CD4-positive, alpha-beta memory T cell (primary cell): ENCODE results near the gene RNF10. TPM values are rescaled to one million over a fixed set of nuclear protein-coding genes. Genes with fewer than 3 reads are reported as not detected.
A peak's percentile ranks its signal among the peaks of the same experiment; 100 is the strongest.

Source experiments
- CTCF ChIA-PET: fragments of 350-600 bp; sonication (Branson Sonifier 250); formaldehyde crosslinking; loops from one replicate; lab custom pipeline; 2021; ENCODE audit warnings: inconsistent platforms; ENCODE audit not compliant: partially characterized antibody; lab: Charles Lee
- POLR2A ChIA-PET: fragments of 350-600 bp; sonication (Branson Sonifier 250); formaldehyde crosslinking; loops from one replicate; lab custom pipeline; 2021; ENCODE audit not compliant: partially characterized antibody; lab: Charles Lee
- DNase-seq, 5 donors: peaks; one replicate each; pipeline versions ENCODE4 v3.0.0 to v3.0.0-alpha.2; 2020 to 2022; ENCODE audit warnings: mixed read lengths in 1 of 5
- H3K27ac ChIP-seq: one replicate; pipeline ENCODE4 v1.7.0; 2013; ENCODE audit warnings: low read depth, low read length
- H3K27me3 ChIP-seq: 2 replicates; pipeline ENCODE4 v1.7.0; 2013; ENCODE audit warnings: mild to moderate bottlenecking, low read length, moderate library complexity; ENCODE audit not compliant: insufficient read depth
- H3K36me3 ChIP-seq: 2 replicates; pipeline ENCODE4 v1.7.0; 2013; ENCODE audit warnings: mild to moderate bottlenecking, low read length, moderate library complexity; ENCODE audit not compliant: insufficient read depth
- H3K4me1 ChIP-seq: 2 replicates; pipeline ENCODE4 v1.7.0; 2013; ENCODE audit warnings: mild to moderate bottlenecking, low read length, moderate library complexity; ENCODE audit not compliant: insufficient read depth
- H3K4me3 ChIP-seq, 2 donors: one replicate each; pipeline ENCODE4 v1.7.0; 2013; ENCODE audit warnings: low read length in 2 of 2, mild to moderate bottlenecking in 1 of 2
- H3K9me3 ChIP-seq, 2 donors: one replicate each; pipeline ENCODE4 v1.7.0; 2013; ENCODE audit warnings: low read length in 2 of 2, control low read depth in 1 of 2; ENCODE audit not compliant: control insufficient read depth in 1 of 2
- H3K27ac Mint-ChIP-seq, 7 donors: one replicate each; pipeline ENCODE4 v1.8.0; 2020 to 2021; ENCODE audit warnings: mixed read lengths in 7 of 7, mild to moderate bottlenecking in 6 of 7, inconsistent platforms in 3 of 7, moderate library complexity in 3 of 7
- H3K27me3 Mint-ChIP-seq, 2 donors: one replicate each; pipeline ENCODE4 v1.8.0; 2020 to 2021; ENCODE audit warnings: mixed read lengths in 2 of 2
- H3K36me3 Mint-ChIP-seq, 2 donors: one replicate each; pipeline ENCODE4 v1.8.0; 2020 to 2021; ENCODE audit warnings: mixed read lengths in 2 of 2, inconsistent platforms in 1 of 2, mild to moderate bottlenecking in 1 of 2
- H3K4me1 Mint-ChIP-seq, 4 donors: one replicate each; pipeline ENCODE4 v1.8.0; 2020 to 2021; ENCODE audit warnings: mixed read lengths in 4 of 4, mild to moderate bottlenecking in 1 of 4
- H3K4me3 Mint-ChIP-seq, 8 donors: one replicate each; pipeline ENCODE4 v1.8.0; 2020 to 2021; ENCODE audit warnings: mixed read lengths in 8 of 8, mild to moderate bottlenecking in 7 of 8, moderate library complexity in 6 of 8, inconsistent platforms in 3 of 8
- H3K9me3 Mint-ChIP-seq, 8 donors: one replicate each; pipeline ENCODE4 v1.8.0; 2020 to 2021; ENCODE audit warnings: mixed read lengths in 8 of 8, mild to moderate bottlenecking in 5 of 8, inconsistent platforms in 3 of 8, moderate library complexity in 1 of 8
- intact Hi-C: fragments of 100-400 bp; cut with micrococcal nuclease; formaldehyde crosslinking; loops from one replicate; pipeline ENCODE4 v1.15.1; 2023
- polyA plus RNA-seq, 2 donors: library from polyadenylated mRNA; unstranded; fragments of 300-500 nt; fragmentation: Illumina TruSeq; gene quantifications; one replicate each; pipeline ENCODE4 v1.2.3, GENCODE V29; 2021
- total RNA-seq, 2 experiments: library from RNA; stranded (reverse); gene quantifications; one replicate each; pipeline ENCODE4 v1.2.3, GENCODE V29; 2021

Gene RNF10
- total and polyA plus RNA-seq, 4 experiments from 2014 or later: 101 to 249 (median 195) TPM

DNA sequence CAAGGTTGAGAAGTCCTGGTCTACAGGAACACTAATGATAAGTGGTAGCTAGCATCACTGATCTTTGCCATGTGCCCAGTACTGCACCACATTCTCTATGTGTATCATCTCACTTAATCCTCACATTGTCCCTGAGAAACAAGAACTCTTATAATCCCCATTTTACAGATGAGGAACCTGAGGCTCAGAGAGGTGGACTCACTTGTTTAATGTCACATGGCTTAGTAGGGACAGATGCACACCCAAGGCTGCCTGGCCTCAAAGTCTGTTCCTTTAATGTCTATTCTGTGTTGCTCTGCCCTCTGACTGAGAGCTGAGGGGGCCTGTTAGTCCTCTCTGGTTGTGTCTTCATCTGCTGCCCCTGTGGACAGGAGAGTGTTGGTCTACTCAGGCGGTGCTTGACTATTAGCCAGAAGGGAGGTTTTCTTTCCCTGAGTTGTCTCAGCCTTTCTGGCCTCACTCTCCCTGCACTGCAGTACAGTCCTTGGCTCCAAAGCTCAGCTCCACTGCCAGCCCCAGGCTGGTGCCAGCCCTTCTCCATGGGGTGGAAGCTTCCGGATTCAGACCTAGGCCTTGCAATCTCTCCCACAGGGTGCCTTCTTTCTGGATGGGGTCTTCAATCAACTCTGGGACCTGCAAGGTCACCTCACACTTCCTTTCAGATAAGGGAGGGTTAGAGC, 43.2 kb upstream of the RNF10 start:
- no peaks in the 10 kb centered on the region for H3K9me3 Mint-ChIP-seq
- no peaks in the 10 kb centered on the region for H3K27me3 Mint-ChIP-seq
- Histone ChIP-seq H3K27me3 (no peaks in the 10 kb centered on the region), H3K36me3 (no peaks in the 10 kb centered on the region), H3K27ac (no peak overlapping the region), H3K9me3 (no peaks in the 10 kb centered on the region), H3K4me3 (no peak overlapping the region), H3K4me1 (peaks cover 6% of the 10 kb centered on the region)
- intact Hi-C loops: no loop called here
- no peak for DNase-seq
- ChIA-PET POLR2A (interaction anchor here (1.5 kb wide), 1 partner anchor 9 kb away, joined by 3 read pairs; no protein-coding TSS in a partner anchor), CTCF (no interaction called here)
- no peak overlapping the region for H3K4me3 Mint-ChIP-seq
- peaks cover 4 to 14% (median 11%) of the 10 kb centered on the region in 4 donors for H3K4me1 Mint-ChIP-seq
- H3K27ac Mint-ChIP-seq: peak overlapping the region in 2 of 7 donors; percentile 65 to 80
- peaks cover 0 to 3% of the 10 kb centered on the region in 2 donors for H3K36me3 Mint-ChIP-seq

DNA sequence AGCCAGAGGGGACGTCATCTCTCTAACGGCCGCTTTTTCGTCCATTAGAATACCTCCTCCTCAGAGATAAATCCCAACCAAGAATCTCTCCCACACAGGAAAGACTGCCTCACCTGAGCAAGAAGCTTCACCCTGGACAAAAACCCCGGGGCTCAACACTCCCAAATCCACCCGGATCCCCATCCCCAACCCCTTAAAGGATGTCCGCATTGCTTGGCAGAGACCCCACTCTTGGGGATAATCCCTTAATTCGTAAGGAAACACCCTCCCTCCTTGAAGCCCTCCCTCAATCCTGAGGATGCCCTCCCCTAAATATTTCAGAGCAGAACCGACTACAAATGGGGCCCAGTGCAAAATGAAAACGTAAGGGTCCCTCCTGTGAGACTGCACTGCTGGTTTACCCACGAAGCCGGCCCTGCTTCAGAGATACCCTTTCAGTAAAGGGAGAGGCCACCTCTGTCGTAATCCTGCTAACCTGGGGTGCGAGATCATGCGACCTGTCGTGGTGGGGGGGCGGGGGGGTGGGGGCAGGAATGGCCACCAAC, 38.9 kb upstream of the RNF10 start:
- peaks cover 19% of the 10 kb centered on the region for H3K4me1 ChIP-seq
- peaks cover 17 to 43% (median 32%) of the 10 kb centered on the region in 4 donors for H3K4me1 Mint-ChIP-seq
- H3K36me3 ChIP-seq: no peaks in the 10 kb centered on the region
- no peak for DNase-seq
- peak overlapping the region in 1 of 2 donors; percentile 94 for H3K4me3 ChIP-seq
- no peaks in the 10 kb centered on the region for H3K9me3 ChIP-seq
- no peaks in the 10 kb centered on the region for H3K27me3 Mint-ChIP-seq
- intact Hi-C loops: loop anchor here (1.0 kb wide), 2 partner anchors 34 to 191 kb away; partner anchors contain the start of gene COQ5
- no peaks in the 10 kb centered on the region for H3K9me3 Mint-ChIP-seq
- ChIA-PET POLR2A (interaction anchor here (0.6 to 4.5 kb wide), 16 partner anchors 15 to 540 kb away, joined by 3 to 42 read pairs (median 4); partner anchors contain the start of genes COQ5, COX6A1, RNF10 and RPLP0), CTCF (interaction anchor here (0.7 to 4.5 kb wide), 9 partner anchors 9 to 57 kb away, joined by 3 to 26 read pairs (median 5); partner anchors contain the start of genes COX6A1 and SRSF9)
- H3K36me3 Mint-ChIP-seq: peaks cover 4 to 23% of the 10 kb centered on the region in 2 donors
- no peaks in the 10 kb centered on the region for H3K27me3 ChIP-seq
- peak overlapping the region; percentile 85 to 96 (median 94) for H3K27ac Mint-ChIP-seq
- peak overlapping the region; percentile 82 for H3K27ac ChIP-seq
- peak overlapping the region; percentile 91 to 98 (median 94) for H3K4me3 Mint-ChIP-seq

- intact Hi-C loops: loop anchor here (1.0 to 2.0 kb wide), 6 partner anchors 27 to 190 kb away; partner anchors contain the start of genes COQ5, COX6A1, POP5 and SRSF9
- ChIA-PET CTCF (interaction anchor here (0.7 to 4.5 kb wide), 12 partner anchors 9 to 169 kb away, joined by 3 to 26 read pairs (median 4); partner anchors contain the start of genes COX6A1, PLA2G1B and SRSF9), POLR2A (interaction anchor here (0.6 to 4.5 kb wide), 29 partner anchors 14 to 696 kb away, joined by 3 to 42 read pairs (median 4); partner anchors contain the start of genes COQ5, COX6A1, GATC and POP5)
- Mint-ChIP-seq H3K4me1 (peaks cover 22 to 49% (median 37%) of the 10 kb centered on the region in 4 donors), H3K36me3 (peaks cover 8 to 23% of the 10 kb centered on the region in 2 donors), H3K27ac (peak within 1 kb of the TSS; percentile 89 to 96 (median 94)), H3K4me3 (peak within 1 kb of the TSS; percentile 91 to 98 (median 94)), H3K27me3 (no peaks in the 10 kb centered on the region), H3K9me3 (no peaks in the 10 kb centered on the region)
- Histone ChIP-seq H3K4me1 (peaks cover 19% of the 10 kb centered on the region), H3K27me3 (no peaks in the 10 kb centered on the region), H3K4me3 (peak within 1 kb of the TSS; percentile 93 to 94), H3K36me3 (no peaks in the 10 kb centered on the region), H3K27ac (peak within 1 kb of the TSS; percentile 82), H3K9me3 (no peaks in the 10 kb centered on the region)
- peak; percentile 96 to 98 (median 97) for DNase-seq
Measured at GRCh38 chr12:120495731-120496412, 38.3 kb upstream of the RNF10 start, which contains the start of gene DYNLL1. DYNLL1 (plus strand) TSS chr12:120496113; CDS start chr12:120496422, 309 bp downstream.

DNA sequence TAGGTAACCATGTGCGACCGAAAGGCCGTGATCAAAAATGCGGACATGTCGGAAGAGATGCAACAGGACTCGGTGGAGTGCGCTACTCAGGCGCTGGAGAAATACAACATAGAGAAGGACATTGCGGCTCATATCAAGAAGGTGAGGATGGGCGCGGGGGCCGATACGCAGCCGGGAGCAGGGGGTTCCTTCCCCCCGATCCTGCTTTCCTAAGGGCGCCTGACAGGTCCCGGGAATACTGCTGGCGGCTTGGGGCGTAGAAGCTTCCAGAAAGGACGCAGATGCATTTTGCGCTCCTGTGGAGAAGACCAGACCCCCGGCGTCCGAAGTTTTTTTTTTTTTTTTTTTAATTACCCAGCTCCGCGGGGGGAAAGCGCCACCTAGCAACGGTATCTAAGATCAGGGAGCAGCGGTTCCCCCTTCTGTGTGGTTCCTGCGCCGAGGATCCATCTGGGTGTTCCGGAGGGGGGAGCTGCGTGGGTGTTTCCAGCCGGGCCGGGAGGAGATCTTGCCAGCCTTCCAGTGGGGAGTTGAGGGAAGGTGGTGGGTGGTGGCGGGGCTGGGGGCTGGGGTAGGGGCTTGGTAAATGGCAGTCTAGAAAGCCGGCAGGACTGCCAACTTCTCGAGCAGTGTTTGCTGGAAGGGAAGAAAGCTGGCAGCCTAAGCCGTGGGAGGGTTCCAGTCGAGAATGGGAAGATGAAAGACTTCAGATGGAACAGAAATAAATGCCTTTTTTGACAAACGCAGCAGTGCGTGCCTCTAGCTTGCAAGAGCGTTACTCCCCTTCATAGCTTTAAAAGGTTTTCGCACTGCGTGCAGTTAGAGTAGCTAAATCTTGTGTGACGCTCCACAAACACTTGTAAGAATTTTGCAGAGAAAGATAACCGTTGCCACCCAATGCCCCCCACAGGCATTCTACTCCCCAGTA, 37.5 kb upstream of the RNF10 start:
- Histone ChIP-seq H3K36me3 (no peaks in the 10 kb centered on the region), H3K9me3 (no peaks in the 10 kb centered on the region), H3K4me1 (peaks cover 19% of the 10 kb centered on the region), H3K4me3 (peak overlapping the region; percentile 93 to 94), H3K27me3 (no peaks in the 10 kb centered on the region), H3K27ac (peak overlapping the region; percentile 82)
- no peaks in the 10 kb centered on the region for H3K27me3 Mint-ChIP-seq
- H3K27ac Mint-ChIP-seq: peak overlapping the region; percentile 89 to 96 (median 93)
- peaks cover 8 to 23% of the 10 kb centered on the region in 2 donors for H3K36me3 Mint-ChIP-seq
- CTCF ChIA-PET: interaction anchor here (0.7 to 4.5 kb wide), 17 partner anchors 8 to 169 kb away, joined by 3 to 26 read pairs (median 4); partner anchors contain the start of genes COX6A1, PLA2G1B and SRSF9
- peak overlapping the region; percentile 91 to 98 (median 94) for H3K4me3 Mint-ChIP-seq
- DNase-seq: peak; percentile 41 to 69 (median 49)
- intact Hi-C loops: loop anchor here (1.0 to 2.0 kb wide), 4 partner anchors 27 to 140 kb away; partner anchors contain the start of genes COX6A1, POP5 and SRSF9
- POLR2A ChIA-PET: interaction anchor here (0.6 to 4.5 kb wide), 25 partner anchors 13 to 697 kb away, joined by 3 to 42 read pairs (median 4); partner anchors contain the start of genes COQ5, COX6A1, GATC and POP5
- peaks cover 23 to 52% (median 37%) of the 10 kb centered on the region in 4 donors for H3K4me1 Mint-ChIP-seq
- no peaks in the 10 kb centered on the region for H3K9me3 Mint-ChIP-seq

- intact Hi-C loops: loop anchor here (2.0 kb wide), 1 partner anchor 59 kb away; the partner anchor contains the start of gene COX6A1
- POLR2A ChIA-PET: interaction anchor here (1.0 to 4.5 kb wide), 9 partner anchors 18 to 297 kb away, joined by 3 to 42 read pairs (median 8); partner anchors contain the start of genes COQ5, GATC, RNU4-1 and RNU4-2
- H3K4me3 ChIP-seq: peak overlapping the region; percentile 93 to 94
- H3K9me3 ChIP-seq: no peaks in the 10 kb centered on the region
- no peak for DNase-seq
- peaks cover 19% of the 10 kb centered on the region for H3K4me1 ChIP-seq
- H3K4me1 Mint-ChIP-seq: peaks cover 23 to 52% (median 37%) of the 10 kb centered on the region in 4 donors
- H3K4me3 Mint-ChIP-seq: peak overlapping the region; percentile 91 to 98 (median 94)
- H3K9me3 Mint-ChIP-seq: no peaks in the 10 kb centered on the region
- H3K27ac ChIP-seq: peak overlapping the region; percentile 82
- CTCF ChIA-PET: interaction anchor here (1.0 to 4.5 kb wide), 7 partner anchors 12 to 85 kb away, joined by 3 to 26 read pairs (median 5); partner anchors contain the start of gene SRSF9
- H3K36me3 Mint-ChIP-seq: peaks cover 8 to 23% of the 10 kb centered on the region in 2 donors
- H3K27ac Mint-ChIP-seq: peak overlapping the region; percentile 63 to 94 (median 92)
- no peaks in the 10 kb centered on the region for H3K27me3 Mint-ChIP-seq
- H3K36me3 ChIP-seq: no peaks in the 10 kb centered on the region
- H3K27me3 ChIP-seq: no peaks in the 10 kb centered on the region
Measured at GRCh38 chr12:120497524-120498150, 36.5 kb upstream of the RNF10 start.
